NOMO-1 treated with DMSO at 0.1 percent for 48 hours (cell line): ENCODE results near the gene CCR7.

ENCODE experiments used
- DNase-seq: peaks from one replicate; lab custom pipeline; 2025; ENCODE audit not compliant: unreplicated experiment; lab: John Stamatoyannopoulos, UW

Gene CCR7

DNA sequence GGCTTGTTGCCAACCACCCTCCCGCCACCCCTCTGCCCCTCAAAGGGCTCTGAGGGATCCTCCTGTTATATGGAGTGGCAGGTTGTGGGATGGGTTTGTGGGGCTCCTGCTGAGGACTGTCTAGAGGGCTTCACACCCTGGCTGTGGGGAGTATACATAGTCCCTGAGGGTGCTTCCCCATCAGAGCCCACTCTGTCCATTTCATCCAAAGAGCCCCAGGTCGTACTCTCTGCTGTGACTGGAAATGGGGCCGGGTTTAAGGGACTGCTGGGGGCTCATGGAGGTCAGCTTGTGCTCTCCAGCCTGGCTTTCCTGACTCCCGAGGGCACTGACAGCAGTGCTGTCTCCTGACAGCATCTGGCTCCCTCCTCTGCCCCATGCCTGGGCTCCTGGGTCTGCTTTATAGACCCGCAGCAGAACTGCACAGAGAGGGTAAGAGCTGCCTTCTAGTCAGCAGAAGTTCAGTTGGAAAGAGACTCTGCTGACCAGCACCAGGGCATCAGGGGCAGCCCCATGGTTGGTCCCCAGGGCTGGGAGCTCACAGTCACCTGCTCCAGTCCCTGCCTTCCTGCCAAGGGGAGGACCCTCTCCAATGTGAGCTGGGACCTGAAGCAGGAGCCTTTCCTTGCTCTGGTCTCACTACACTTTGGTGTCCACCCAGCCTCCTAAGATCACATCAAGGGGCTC is 46.0 kb downstream of the CCR7 start:
- DNase-seq: no peak

DNA sequence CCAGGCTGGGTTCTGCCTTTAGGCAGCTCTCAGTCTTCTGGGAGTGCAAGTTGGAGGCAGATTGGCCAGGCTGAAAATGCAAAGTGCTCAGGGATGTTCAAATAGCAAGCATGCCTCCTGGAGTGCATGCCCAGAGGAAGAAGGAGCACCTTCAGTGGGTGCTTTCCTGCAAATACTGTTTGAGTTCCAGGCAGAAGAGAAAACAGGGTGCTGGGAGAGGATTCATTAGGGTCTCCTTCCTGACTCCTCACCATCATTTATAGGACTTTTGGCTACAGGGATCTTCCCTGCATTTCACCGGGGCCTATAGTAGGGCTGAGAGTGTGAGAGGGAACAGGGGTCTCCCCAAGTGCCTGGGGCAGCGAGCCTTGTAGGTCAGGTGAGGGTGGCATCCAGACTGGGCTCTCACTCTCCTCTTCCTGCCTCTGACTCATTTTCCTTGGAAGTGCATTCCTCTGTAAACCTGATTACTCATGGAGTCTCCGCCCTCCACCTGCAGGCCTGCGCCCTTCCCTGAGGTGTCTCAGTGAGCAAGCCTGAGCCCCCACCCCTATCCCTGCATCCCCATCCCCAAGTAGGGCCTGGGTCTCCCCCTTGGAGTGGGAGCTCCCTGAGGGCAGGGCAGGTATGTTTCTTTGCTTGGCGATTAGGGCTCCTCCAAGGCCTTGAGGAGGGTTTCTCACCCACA is 46.7 kb downstream of the CCR7 start:
- DNase-seq: no peak

DNA sequence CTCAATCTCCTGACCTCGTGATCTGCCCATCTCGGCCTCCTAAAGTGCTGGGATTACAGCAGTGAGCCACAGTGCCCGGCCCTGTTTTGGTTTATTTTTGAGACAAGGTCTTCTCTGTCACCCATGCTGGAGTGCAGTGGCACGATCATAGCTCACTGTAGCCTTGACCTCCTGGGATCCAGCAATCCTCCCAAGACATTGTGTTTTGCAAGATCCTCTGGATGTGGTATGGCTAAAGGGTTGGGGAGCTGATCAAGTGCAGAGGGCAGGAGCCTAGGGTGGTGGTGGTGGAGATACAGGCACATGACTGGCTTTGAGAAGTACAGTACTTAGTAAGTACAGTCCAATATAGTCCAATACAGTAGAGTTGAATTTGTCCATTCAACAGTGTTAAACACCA is 47.3 kb downstream of the CCR7 start:
- no peak for DNase-seq

DNA sequence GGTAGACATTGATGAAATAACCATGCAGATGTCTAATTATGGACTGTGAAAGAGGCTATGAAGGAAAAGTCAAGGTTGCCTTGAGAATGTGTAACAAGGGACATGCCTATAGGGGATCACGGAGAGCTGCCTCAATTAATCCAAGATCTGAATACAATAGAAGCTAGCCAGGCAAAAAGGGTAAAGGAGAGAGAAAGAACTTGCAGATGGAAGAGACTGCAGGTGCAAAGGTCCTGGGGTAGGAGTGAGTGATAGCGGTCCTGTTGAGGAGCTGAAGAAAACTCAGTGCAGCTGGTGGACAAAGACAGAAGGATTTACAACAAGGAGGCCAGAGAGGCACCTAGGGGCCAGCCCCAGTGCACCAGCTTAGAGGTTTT is 48.0 kb downstream of the CCR7 start:
- no peak for DNase-seq

DNA sequence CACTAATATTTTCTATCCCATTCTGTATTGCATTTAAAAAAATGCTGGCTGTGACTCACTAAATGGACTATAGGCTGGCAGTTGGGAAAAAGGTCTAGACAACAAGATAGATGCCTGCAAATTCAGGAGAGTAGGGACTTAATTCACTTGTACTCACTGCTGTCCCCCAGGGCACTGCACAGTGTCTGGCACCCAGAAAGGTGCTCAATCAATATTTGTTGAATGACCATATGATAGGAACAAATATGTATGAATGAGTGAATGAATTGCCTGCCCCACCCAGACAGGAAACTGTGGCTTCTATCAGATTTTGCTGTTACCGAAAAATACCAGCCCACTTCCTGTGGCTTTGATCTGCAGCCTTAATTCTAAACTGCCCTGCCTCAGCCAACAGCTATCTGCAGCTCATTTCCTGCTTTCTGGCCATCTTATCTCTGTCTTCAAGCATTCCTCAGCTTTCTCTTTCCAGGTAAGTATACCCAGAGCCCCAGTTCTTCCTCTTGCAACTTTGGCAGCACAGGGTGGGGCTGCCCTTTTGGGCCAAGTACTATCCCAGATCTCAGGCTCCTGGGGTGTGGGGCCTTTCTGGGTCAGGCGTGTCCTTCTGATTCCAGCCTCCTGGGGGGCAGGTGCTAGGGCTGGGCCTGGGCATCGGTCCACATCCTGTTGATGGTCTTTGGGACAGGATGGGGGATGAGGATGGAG is 48.5 kb downstream of the CCR7 start:
- peak; percentile 90 for DNase-seq

DNA sequence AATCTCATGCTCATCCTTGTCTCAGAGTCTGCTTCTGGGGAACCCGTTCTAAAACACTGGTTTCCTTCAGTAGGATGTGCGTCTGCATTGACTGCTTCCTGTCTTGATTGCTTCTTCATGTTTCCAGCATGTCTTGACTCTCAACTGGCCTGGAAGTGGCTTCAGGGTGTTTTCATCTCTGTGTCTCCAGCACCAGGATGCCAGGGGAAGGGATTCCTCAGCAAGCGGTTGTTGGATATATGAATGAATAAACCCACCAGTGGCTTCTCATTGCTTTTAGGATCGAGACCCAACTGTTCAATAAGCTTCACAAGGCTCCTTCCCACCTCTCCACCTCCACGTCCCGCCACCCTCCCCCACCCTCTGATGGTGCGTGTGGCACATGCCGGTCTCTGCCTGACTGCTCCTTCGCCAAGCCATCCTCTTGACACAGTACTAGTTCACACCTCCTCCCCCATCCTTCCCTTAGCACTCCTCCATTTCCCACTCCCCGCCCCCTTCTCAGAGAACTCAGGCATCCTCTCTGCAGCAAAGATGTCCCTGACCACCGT is 49.7 kb downstream of the CCR7 start:
- DNase-seq: no peak

DNA sequence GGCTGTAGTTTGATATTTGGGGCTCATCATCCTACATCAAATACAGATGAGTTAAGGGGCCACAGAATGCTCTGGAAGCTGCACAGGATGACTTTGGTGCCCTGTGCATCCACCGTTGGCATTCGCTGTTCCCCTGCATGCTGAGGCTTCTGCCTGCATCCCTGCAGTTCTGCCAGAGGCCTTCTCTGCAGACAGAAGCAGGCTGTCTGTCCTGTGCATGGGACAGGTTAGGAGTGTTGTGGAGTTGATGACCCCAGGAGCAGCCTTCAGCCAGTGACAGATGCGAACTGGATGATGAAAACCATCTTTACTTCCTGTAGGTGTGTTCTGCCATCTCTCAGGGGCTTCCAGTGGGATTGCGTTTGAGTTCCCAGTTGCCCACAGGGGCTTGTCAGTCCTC is 50.3 kb downstream of the CCR7 start:
- DNase-seq: no peak

DNA sequence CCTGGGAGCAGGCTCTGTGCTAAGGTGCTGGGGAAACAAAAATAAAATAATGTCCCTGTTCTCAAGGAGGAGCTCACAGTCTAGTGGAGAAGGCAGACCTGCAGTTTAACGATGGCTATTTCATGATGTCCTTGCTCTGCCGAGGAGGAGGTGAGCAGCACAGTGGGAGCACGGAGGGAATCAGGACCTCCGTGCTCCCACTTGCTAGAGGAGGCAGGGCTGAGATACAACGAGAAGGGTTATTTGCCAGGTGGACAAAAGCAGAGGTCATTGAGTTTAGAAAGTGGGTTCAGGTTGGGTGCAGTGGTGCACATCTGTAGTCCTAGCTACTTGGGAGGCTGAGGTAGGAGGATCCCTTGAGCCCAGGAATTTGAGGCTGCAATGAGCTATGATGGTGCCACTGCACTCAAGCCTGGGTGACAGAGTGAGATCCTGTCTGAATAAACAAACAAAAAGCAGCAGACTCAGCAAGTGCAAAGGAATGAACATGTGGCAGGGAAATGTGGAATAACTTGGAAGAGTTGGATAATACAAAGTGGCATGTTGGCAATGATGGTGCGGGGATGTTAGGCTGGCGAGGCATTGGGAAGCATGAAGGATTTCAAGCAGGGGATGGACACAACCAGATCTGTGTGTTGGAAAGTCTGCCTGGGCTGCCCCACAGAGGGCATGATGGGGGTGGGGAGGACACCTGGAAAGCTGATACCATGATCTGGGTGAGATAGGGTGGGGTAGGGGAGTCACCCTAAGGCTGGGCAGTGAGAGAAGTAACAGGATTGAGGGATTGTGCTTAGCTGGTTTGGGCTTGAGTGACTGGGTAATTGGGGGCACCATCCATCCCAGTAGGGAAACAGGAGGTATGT is 51.0 kb downstream of the CCR7 start:
- DNase-seq: no peak

DNA sequence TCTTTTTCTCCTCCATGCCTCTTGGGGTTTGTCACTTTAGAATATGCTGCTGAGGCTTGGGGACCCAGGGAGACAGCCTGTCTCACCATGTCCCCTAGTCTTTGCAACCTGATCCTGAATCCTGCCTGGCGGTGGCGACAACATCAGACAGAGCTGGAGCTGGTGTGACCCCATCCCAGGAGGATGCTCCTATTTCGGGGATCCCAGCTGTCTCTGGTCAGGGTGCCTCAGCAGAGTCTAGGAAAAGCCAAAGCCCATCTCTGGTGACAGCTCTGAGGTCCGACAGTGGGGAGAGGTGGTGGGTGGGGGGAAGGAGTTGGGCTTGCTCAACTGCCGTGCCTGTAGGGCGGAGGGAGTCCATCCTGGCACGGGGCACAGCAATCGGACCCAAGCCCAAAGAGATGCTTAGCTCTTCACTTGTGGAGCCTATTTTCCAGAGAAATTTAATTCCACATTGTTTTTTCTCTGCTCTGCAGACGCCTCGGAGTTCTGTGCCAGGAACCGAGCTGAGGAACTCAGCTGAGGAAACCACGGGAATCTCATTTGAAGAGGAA is 53.5 kb downstream of the CCR7 start:
- DNase-seq: no peak

DNA sequence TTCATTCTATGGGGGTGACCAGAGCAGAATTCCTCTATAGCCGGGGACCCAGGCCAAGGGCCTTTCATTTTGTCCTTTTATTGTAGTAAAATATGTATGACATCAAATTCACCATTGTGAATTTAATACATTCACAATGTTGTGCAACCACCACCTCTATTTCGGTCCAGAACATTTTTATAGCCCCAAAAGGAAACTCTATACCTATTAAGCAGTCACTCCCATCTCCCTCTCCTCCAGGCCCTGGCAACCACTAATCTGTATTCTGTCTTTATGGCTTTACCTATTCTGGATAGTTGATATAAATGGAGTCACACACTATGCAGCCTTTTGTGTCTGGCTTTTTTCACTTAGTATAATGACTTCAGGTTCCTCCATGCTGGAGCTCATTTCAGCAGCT is 54.1 kb downstream of the CCR7 start:
- no peak for DNase-seq

DNA sequence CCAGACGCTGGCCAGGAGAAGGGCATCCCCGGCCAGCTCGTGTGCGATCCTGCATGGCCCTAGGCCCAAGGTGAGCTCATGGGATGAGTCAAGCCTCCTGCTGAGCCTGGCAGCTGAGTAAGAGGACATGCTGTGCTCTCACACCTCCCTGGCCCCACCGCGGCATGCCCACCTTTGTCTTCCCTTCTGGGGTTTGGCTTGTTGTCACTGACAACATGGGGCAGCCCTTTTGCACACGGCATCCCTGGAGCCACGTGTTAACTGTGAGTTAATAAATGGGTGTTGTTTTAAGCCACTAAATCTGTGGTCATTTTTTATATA is 55.0 kb downstream of the CCR7 start:
- DNase-seq: no peak

DNA sequence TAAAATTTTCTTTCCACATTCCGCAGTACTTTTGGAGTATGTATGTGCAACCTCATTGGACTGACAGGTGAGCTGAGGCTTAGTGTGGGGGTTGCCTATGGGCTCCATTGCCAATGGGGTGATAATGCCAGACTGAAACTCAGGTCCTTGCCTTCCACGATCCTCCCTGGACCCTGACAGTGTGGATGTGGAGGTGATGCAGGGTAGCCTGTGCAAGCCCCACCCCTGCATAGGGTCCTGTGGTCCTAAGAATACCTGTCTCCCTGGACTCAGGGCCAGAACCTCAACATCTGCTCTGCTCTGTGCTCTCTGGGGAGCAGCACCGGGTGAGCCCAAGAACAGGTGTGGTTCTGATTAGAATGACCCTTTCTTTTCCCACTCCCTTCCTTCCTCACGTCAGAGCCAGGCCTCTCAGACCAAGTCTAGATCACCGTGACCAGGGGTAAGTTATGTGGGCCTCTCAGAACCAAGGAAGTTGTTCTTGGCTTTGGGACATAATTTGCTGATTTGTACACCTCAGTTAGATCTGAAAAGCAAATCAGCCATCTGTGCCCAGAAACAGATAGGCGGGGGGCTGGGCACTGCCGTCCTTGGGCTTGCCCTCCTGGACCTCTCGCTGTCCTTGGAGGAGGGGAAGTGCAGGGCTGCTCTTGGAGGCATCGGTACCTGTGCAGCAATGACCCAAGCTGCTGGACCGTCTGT is 55.5 kb downstream of the CCR7 start:
- no peak for DNase-seq

DNA sequence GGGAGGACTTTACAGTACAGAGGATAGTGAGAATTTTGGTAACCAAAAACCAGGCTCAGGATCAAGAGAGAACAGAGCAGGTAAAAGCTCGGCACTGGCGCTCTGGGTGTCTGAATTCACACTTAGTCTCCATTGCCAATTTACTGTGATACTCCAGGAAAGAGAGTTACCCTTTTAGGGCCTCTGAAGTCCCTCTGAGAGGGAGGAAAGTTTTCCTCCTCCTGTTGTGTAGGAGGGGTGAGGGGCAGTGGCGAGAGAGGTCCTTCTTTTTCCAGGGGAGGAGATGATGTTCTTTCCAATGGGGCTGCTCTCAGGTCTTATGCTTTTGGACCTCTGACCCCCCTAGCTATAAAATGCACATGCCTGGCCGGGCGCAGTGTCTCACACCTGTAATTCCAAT is 58.5 kb downstream of the CCR7 start:
- no peak for DNase-seq
